HG03520 (cell line): ENCODE results near the gene PSENEN.

Experiments
- ATAC-seq: cut with Tn5 transposase; IDR thresholded peaks from one replicate; pipeline ENCODE4 v1.9.1; 2021; ENCODE audit warnings: mild to moderate bottlenecking, moderate library complexity; ENCODE audit not compliant: unreplicated experiment

PSENEN gene, protein sequence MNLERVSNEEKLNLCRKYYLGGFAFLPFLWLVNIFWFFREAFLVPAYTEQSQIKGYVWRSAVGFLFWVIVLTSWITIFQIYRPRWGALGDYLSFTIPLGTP

DNA sequence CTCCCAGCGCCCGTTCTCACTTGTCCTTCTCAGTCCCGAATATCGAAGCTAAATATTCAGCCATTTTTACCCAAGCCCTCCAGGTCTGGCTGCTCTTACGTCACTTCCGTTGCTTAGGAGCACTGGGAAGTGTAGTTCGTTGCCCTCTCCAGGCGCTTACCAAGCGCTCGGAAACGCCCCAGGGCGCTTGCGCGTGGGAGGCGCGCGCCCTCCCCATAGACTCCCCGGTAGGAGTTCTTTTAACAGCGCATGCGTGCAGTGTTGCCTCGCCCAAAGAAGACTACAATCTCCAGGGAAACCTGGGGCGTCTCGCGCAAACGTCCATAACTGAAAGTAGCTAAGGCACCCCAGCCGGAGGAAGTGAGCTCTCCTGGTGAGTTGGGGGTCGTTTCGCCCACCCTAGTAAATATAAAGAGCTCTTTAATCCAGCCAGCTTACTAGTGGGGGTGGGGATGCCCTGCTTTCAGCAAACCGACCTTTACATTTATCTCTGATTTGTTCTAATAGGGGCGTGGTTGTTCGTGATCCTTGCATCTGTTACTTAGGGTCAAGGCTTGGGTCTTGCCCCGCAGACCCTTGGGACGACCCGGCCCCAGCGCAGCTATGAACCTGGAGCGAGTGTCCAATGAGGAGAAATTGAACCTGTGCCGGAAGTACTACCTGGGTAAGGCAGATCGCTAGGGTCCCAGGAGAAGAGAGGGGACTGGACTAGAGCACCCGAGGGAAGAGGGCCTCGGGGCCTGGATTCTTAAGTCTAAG is at the start of gene PSENEN, which contains the start of gene U2AF1L4:
TSS of gene PSENEN (plus strand) at position 324 of the 759 bp plus-strand sequence. CDS start at position 604, 280 bp downstream.
TSS of gene U2AF1L4 (minus strand) at position 91 of the 759 bp plus-strand sequence. CDS start at position 64, 27 bp downstream.
- peak; percentile 32 for ATAC-seq

- ATAC-seq = no peak
These were observed 49.5 kb upstream of the PSENEN start for GRCh38 chr19:35695895-35696422.

DNA sequence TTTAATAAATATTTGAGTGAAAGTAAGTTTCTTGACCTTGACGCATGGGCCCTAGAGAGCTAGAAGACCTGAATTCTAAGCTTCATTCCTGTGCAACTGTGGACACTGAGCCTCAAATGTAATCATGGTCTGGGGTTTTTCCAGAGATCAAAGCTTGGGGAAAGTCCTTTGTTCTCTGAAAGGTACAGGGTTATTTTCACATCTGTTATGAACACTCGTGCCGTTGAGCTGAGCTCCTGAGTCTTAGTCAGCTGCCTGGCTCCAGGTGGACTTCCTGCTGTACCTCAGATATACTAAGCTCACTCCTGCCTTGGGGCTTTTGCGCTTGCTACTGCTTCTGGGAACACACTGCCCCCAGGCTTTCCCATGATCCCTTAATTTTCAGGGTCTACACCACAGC is 48.6 kb upstream of the PSENEN start:
- no peak for ATAC-seq

DNA sequence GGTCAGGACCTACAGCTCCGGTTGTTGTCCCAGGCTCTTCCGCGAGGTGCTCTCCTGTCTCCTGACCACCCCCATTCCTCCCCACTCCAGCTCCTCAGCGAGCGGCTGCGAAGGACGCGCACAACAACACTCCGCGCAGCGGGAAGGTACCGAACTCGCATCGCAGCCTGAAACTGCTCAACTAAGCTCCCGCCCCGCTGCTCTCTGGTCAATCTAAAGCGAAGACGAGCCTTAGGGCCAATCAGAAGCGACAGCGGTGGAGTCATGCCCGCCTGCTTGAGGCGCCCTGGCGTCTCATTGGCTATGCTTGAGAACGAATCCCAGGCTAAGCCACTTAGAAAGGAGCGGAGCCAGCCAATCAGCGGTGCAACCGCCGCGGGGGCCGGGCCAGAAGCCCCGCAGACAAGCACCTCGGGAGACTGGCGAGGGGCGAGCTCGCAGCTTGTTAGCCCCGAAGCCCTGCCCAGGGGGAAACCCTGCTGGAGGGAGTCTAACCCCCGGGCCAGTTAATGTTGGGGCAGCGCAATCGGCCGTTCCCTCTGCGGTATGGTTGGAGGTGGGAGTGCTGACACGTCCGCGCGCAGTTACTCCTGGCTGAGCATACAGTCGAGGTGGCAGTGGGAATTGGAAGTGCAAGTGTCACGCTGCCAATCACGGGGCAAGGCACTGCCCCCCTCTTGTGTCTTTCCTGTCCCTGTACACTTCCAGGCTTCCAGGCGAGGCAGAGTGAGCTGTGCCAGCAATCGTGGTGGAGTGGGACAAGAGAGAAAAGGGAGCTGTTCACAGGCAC is 43.0 kb upstream of the PSENEN start:
- ATAC-seq = peak; percentile 97

GRCh38 chr19:35703343-35703742 is 42.1 kb upstream of the PSENEN start:
- ATAC-seq = no peak

DNA sequence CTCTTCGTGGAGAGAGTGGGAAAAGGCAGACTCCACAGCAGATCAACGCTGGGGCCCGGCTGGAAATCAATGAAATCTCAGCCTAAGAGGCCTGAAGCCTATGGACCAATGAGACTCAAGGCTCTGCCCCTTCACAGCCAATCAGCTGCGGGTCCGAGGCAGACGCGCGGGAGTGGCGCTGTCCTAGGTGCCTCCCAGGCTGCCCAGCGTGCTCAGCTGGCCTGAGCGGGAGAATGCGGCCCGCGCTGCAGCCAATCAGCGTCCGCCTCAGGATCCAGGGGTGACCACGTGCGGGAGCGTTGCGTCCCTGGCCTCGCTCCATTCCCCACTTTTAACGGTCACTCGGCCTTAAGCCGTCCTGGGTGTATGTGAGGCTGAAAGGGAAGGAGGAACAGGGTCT is 41.2 kb upstream of the PSENEN start, which contains the start of gene ZBTB32:
TSS of gene ZBTB32 (plus strand) at position 341 of the 400 bp plus-strand sequence. CDS start 10,069 bp downstream, outside the sequence.
- no peak for ATAC-seq

- no peak for ATAC-seq
These were observed 37.1 kb upstream of the PSENEN start for GRCh38 chr19:35708391-35708790.

DNA sequence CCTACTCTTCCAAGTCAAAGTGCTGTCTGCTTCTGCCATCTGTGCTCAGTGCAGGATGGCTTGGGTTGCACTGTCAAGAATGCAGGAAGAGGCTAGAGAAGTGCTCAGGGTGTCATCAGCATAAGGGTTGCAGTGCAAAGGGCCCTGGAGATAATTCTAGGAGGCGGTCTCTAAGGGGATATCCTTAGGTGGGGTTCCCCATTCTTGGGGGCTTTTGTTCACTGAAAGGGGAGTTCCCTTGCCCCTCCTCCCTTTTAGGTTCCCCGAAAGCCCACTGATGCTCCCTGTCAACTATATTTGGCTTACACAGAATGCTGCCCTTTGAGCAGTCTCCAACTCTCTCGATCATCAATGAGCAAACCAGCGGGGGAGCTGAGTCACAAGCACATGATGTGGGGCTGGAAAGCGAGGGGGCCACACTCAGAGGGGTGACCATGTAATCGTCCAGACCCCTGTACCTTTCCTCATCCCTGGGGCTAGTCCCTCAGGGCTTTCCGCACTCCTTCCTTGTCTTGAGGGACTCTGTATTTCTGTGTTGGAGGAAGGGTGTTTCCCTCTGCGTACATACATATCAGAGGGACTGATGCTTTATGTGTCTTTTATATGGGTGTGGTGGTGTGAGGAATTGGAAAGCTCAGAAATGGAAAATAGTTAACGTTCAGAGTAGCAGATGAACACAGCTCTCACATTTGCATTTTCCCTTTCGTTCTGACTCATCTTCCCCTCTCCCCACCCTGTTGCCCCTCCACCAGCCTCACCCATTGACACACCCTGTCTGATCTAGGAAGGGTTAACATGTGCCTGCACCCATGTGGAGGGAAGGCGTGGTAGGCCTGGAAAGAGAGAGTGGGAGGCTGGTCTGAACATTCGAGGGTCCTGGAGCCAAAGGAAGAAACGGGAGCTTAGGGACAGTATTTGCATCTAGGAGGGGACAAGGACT is 34.4 kb upstream of the PSENEN start:
- no peak for ATAC-seq

GRCh38 chr19:35712567-35713505 is 32.6 kb upstream of the PSENEN start:
- no peak for ATAC-seq

DNA sequence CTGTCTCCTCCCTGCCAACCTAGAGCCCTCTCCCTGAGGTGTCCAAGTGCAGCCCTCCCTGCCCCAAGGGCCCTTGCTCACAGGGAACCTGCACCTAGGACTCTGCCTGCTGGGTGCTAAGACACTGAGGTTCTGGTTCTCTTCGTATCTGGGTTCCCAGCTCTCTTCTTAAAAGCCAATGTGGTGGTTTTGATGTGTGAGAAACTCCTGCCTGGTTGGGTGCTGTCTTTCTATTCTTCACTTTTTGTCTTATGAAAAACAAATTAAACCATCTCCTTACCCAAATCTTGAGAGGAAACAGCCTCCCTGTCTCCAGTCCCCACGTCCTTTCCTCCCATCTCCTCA is 32.0 kb upstream of the PSENEN start:
- ATAC-seq = no peak

DNA sequence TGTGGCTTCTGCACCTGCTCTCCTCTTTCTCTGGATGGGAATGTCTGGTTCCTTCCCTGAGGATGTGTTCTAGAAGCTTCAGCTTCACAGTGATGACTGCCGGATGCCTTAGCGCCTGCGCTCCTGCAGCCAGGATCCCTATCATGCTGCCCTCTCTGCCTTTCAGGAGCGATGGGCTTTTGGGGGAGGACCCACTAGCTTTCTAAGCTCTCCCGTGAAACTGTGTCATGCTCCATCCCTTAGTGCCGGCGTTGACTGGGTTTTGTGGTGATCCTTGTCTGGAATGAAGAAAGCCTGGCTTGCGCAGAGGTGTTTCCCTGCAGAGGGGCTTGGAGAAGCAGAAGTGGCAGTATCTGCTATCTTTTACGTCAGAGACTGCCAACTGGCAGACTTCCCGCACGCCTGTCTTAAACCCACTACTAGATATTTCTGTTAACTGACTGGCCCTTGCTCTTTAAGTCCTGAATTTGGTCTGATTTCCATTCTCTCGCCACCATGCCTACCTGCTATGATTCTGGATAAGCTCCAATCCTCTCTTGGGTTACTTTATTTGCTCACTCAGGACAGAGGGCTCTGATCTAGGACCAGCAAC is 31.5 kb upstream of the PSENEN start:
- ATAC-seq = no peak

DNA sequence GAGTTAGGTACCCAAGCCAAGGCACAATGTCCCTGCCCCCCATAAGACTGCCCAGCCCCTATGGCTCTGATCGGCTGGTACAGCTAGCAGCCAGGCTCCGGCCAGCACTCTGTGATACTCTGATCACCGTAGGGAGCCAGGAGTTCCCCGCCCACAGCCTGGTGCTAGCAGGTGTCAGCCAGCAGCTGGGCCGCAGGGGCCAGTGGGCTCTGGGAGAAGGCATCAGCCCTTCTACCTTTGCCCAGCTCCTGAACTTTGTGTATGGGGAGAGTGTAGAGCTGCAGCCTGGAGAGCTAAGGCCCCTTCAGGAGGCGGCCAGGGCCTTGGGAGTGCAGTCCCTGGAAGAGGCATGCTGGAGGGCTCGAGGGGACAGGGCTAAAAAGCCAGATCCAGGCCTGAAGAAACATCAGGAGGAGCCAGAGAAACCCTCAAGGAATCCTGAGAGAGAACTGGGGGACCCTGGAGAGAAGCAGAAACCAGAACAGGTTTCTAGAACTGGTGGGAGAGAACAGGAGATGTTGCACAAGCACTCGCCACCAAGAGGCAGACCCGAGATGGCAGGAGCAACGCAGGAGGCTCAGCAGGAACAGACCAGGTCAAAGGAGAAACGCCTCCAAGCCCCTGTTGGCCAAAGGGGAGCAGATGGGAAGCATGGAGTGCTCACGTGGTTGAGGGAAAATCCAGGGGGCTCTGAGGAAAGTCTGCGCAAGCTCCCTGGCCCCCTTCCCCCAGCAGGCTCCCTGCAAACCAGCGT is 30.7 kb upstream of the PSENEN start:
- no peak for ATAC-seq

- no peak for ATAC-seq
These were observed 30.1 kb upstream of the PSENEN start for GRCh38 chr19:35715355-35715809.

DNA sequence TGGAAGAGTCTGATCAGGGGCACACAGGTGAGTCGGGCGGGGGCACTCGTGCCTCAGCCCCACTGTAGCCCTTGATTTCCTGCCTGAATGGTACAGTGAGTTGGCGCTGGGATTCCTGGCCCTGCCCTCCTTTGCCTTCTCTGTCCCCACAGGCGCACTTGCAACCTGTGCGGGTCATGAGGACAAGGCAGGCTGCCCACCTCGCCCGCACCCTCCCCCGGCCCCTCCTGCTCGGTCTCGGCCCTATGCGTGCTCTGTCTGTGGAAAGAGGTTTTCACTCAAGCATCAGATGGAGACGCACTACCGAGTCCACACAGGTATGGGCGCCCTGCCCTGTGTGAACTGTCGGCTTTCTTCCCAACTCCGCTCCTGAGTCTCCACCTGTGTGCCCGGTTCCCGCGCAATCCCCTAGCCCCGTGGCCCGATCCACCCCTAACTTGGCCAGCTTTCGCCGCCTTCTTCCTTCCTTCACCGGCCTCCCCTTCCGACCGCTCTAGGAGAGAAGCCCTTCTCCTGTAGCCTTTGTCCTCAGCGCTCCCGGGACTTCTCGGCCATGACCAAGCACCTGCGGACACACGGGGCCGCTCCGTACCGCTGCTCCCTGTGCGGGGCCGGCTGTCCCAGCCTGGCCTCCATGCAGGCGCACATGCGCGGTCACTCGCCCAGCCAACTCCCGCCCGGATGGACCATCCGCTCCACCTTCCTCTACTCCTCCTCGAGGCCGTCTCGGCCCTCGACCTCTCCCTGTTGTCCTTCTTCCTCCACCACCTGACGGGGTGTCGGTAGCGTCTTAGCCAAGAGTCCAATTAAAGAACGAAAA is 29.3 kb upstream of the PSENEN start:
- ATAC-seq = no peak

DNA sequence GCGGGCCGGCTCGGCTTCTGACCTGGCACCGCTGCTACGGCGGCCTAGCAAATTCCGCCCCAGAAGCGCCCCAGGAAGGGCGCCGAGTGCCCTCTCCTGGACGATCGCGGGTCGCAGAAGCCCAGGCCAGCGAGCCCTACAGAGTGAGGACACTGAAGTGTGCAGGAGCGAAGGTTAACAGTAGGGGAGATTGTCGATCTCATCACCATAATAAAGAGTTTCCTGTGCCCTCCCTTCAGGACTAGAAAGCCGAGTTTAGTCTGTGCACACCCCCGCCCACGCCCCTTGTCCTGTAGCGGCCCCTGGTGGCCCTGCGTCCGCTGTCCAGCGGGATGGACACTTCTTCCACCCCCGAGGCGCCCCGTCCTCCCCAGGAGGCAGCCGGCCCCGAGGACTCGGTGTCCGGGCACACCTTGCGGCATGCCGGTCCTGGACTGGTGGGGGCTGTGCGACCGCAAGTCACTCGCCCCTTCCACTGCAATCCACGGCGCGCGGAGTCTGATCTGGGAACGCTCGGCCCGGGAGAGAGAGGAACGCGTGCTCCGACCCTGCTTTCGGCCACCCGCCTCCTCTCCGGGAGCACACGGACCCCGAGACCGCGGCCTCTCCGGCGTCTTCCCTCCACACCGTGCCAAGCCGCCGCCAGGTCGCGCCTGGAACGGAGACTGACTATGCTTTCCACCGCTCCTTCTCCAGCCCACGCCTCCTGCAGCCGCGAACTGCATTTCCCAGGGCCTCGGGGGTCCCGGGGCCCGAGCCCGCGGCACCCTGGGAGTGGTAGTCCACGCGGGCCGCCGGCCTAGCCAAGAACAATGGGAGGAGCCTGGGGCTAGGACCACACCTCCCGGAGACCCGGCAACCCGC is 28.4 kb upstream of the PSENEN start:
- ATAC-seq = peak; percentile 55

GRCh38 chr19:35717665-35718344 is 27.6 kb upstream of the PSENEN start, which contains the start of gene KMT2B:
Gene KMT2B (plus strand): TSS chr19:35718003. CDS start chr19:35718019, 16 bp downstream.
- ATAC-seq = peak; percentile 5
